NCI-H1436 (cell line): Measurements from ENCODE around the gene CFAP52.
"Not testable (repeated sequence)": the region's sequence is repeated elsewhere in the genome, so short reads cannot be mapped to it uniquely, and the experiment has no call there.

ENCODE experiments used
- DNase-seq: peaks from one replicate; lab custom pipeline; 2025; lab: John Stamatoyannopoulos, UW

Gene CFAP52

GRCh38 chr17:9571201-9571600, 5.2 kb upstream of the CFAP52 start:
- no peak for DNase-seq

- DNase-seq: peak; percentile 33
Observed at GRCh38 chr17:9575381-9576101, 901 bp upstream of the CFAP52 start, which contains the start of gene STX8. Gene STX8 (minus strand): TSS chr17:9575820. CDS start chr17:9575808, 12 bp downstream.

- no peak for DNase-seq
Observed at GRCh38 chr17:9577373-9577709, 899 bp downstream of the CFAP52 start.

- DNase-seq: no peak
Observed at GRCh38 chr17:9587969-9588656, 11.7 kb downstream of the CFAP52 start.

GRCh38 chr17:9594065-9594464, 17.6 kb downstream of the CFAP52 start:
- DNase-seq: no peak

- not testable (repeated sequence) for DNase-seq
Observed at GRCh38 chr17:9597638-9598037, 21.2 kb downstream of the CFAP52 start.

GRCh38 chr17:9598661-9599060, 22.2 kb downstream of the CFAP52 start:
- no peak for DNase-seq

GRCh38 chr17:9604583-9604982, 28.1 kb downstream of the CFAP52 start:
- not testable (repeated sequence) for DNase-seq

GRCh38 chr17:9606453-9606852, 30.0 kb downstream of the CFAP52 start:
- no peak for DNase-seq

GRCh38 chr17:9607058-9607457, 30.6 kb downstream of the CFAP52 start:
- DNase-seq: not testable (repeated sequence)

GRCh38 chr17:9611557-9611956, 35.1 kb downstream of the CFAP52 start:
- no peak for DNase-seq

GRCh38 chr17:9612006-9612405, 35.6 kb downstream of the CFAP52 start:
- no peak for DNase-seq

GRCh38 chr17:9615486-9615885, 39.0 kb downstream of the CFAP52 start:
- no peak for DNase-seq

- no peak for DNase-seq
Observed at GRCh38 chr17:9622961-9623360, 46.5 kb downstream of the CFAP52 start.

GRCh38 chr17:9628509-9628908, 52.1 kb downstream of the CFAP52 start:
- no peak for DNase-seq

GRCh38 chr17:9632741-9633140, 56.3 kb downstream of the CFAP52 start:
- DNase-seq: no peak

GRCh38 chr17:9635340-9635739, 58.9 kb downstream of the CFAP52 start:
- DNase-seq: no peak

- no peak for DNase-seq
Observed at GRCh38 chr17:9636501-9636900, 60.1 kb downstream of the CFAP52 start.

GRCh38 chr17:9640388-9640787, 63.9 kb downstream of the CFAP52 start:
- DNase-seq: not testable (repeated sequence)

GRCh38 chr17:9643611-9644010, 67.2 kb downstream of the CFAP52 start:
- DNase-seq: no peak

GRCh38 chr17:9644910-9645751, 68.7 kb downstream of the CFAP52 start, which contains the start of gene USP43:
Gene USP43 (plus strand): TSS chr17:9645517. CDS start chr17:9645633, 116 bp downstream.
- DNase-seq: peak; percentile 34

GRCh38 chr17:9645851-9646545, 69.6 kb downstream of the CFAP52 start:
- DNase-seq: peak; percentile 19
